GM23248 (cell line): ENCODE measurements around the gene ADAM10. TPM values are rescaled to one million over a fixed set of nuclear protein-coding genes. Genes with fewer than 3 reads are reported as not detected.

Source experiments
- DNase-seq: peaks from one replicate; pipeline ENCODE4 v3.0.0-alpha.2; 2015
- H2AFZ ChIP-seq: fragments of 200-600 bp; sonication (generic); 2 replicates; pipeline ENCODE4 v1.6.1; 2016; ENCODE audit warnings: antibody characterized with exemption
- H3F3A ChIP-seq: fragments of 200-600 bp; sonication (generic); 2 replicates; pipeline ENCODE4 v1.6.1; 2016; ENCODE audit warnings: mild to moderate bottlenecking, antibody characterized with exemption, mixed run types; ENCODE audit not compliant: insufficient read depth
- H3K27ac ChIP-seq: fragments of 200-600 bp; sonication (generic); 2 replicates; pipeline ENCODE4 v1.5.1; 2016; ENCODE audit warnings: mild to moderate bottlenecking
- H3K27me3 ChIP-seq: fragments of 200-600 bp; sonication (generic); replicated peaks from 2 replicates; pipeline ENCODE4 v1.6.1; 2016; ENCODE audit warnings: mild to moderate bottlenecking; ENCODE audit not compliant: insufficient read depth
- H3K36me3 ChIP-seq: fragments of 200-600 bp; sonication (generic); 2 replicates; pipeline ENCODE4 v1.6.1; 2016; ENCODE audit warnings: low read depth, mild to moderate bottlenecking
- H3K4me1 ChIP-seq: fragments of 200-600 bp; sonication (generic); 2 replicates; pipeline ENCODE4 v1.6.1; 2016; ENCODE audit warnings: mild to moderate bottlenecking; ENCODE audit not compliant: insufficient read depth
- H3K4me2 ChIP-seq: fragments of 200-600 bp; sonication (generic); one replicate; pipeline ENCODE4 v1.6.1; 2016; ENCODE audit warnings: mild to moderate bottlenecking; ENCODE audit not compliant: unreplicated experiment
- H3K4me3 ChIP-seq: fragments of 200-600 bp; sonication (generic); 2 replicates; pipeline ENCODE4 v1.5.1; 2016; ENCODE audit warnings: mild to moderate bottlenecking
- H3K79me2 ChIP-seq: fragments of 200-600 bp; sonication (generic); 2 replicates; pipeline ENCODE4 v1.6.1; 2016; ENCODE audit warnings: mild to moderate bottlenecking; ENCODE audit not compliant: insufficient read depth
- H3K9ac ChIP-seq: fragments of 200-600 bp; sonication (generic); 2 replicates; pipeline ENCODE4 v1.6.1; 2016; ENCODE audit warnings: mild to moderate bottlenecking
- H3K9me2 ChIP-seq: fragments of 200-600 bp; sonication (generic); 2 replicates; pipeline ENCODE4 v1.6.1; 2016; ENCODE audit warnings: mixed run types, mild to moderate bottlenecking, moderate library complexity; ENCODE audit not compliant: insufficient read depth
- H3K9me3 ChIP-seq: fragments of 200-600 bp; sonication (generic); one replicate; pipeline ENCODE4 v1.6.1; 2017; ENCODE audit warnings: low read depth
- H4K20me1 ChIP-seq: fragments of 200-600 bp; sonication (generic); 2 replicates; pipeline ENCODE4 v1.6.0; 2016; ENCODE audit not compliant: insufficient read depth
- EZH2 ChIP-seq: fragments of 200-600 bp; sonication (generic); IDR thresholded peaks from 2 replicates; pipeline ENCODE4 v1.6.1; 2018; ENCODE audit warnings: antibody characterized with exemption, mild to moderate bottlenecking; ENCODE audit not compliant: insufficient read depth, poor library complexity, severe bottlenecking
- EZH2phosphoT487 ChIP-seq: fragments of 200-600 bp; sonication (generic); IDR thresholded peaks from 2 replicates; pipeline ENCODE4 v1.6.1; 2018; ENCODE audit warnings: antibody characterized with exemption, moderate library complexity, mild to moderate bottlenecking, low read depth; ENCODE audit not compliant: insufficient read depth
- WGBS, 2 experiments: methylation state at CpG; one replicate each; pipeline ENCODE4 v1.1.6; 2015 to 2017; ENCODE audit warnings: low lambda C conversion rate in 2 of 2, low coverage in 1 of 2; ENCODE audit errors: missing lambda C conversion rate in 2 of 2; 5-methylcytosine and 5-hydroxymethylcytosine counted together
- in situ Hi-C: fragments of 300-500 bp; cut with MboI; formaldehyde crosslinking; loops from 2 replicates; pipeline ENCODE4 v1.15.0; 2020
- polyA plus RNA-seq: library from polyadenylated mRNA; unstranded; fragments of >200 nt; fragmentation: Nextera tagmentation; extraction: Ambion mirVana; gene quantifications from 2 replicates; pipeline ENCODE4 v1.2.1, GENCODE V29; 2016
- total RNA-seq: library from RNA; depleted of rRNA; stranded (reverse); fragments of >200 nt; shearing (Covaris generic); gene quantifications from 2 replicates; pipeline ENCODE4 v1.2.3, GENCODE V29; 2014

The ADAM10 gene
- total and polyA plus RNA-seq, 2 experiments from 2014 or later, result 171 to 190 TPM

DNA sequence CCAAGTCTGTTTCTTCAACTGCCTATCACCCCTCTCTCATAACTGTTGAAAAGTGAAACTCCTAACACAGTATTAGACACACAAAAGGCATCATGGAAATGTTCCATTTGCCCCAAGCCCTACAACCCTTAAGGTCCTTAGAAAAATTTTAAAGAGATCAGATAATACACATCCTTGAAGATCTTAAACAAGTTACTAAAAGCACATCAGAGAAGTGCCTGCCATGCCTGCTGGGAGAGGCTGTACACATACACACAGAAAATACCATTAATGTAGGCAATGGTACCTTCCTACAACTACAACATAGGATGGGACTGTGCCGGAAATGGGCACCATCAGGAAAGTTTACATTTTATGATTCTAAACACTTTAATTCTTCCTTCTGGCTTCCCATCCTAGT is 3.3 kb downstream of the ADAM10 start:
- Histone ChIP-seq H3K9ac (peak overlapping the region; percentile 98; the same call in 1 of the 2 replicates), H3K4me2 (peak overlapping the region; percentile 88), H4K20me1 (no peaks in the 10 kb centered on the region; the same call in 1 of the 2 replicates), H3K27me3 (no peaks in the 10 kb centered on the region), H3K36me3 (no peaks in the 10 kb centered on the region), H3K27ac (peak overlapping the region; percentile 8; the same call in 1 of the 2 replicates), H2AFZ (no peak overlapping the region), H3K4me1 (peaks cover 22% of the 10 kb centered on the region), H3K4me3 (peak overlapping the region; percentile 96), H3K9me2 (no peaks in the 10 kb centered on the region), H3K9me3 (no peaks in the 10 kb centered on the region), H3K79me2 (peaks cover 79% of the 10 kb centered on the region), H3F3A (peaks cover 18% of the 10 kb centered on the region)
- TF ChIP-seq EZH2phosphoT487, result no peak
- 97 to 100% methylated on average over 1 of the region's 1 CpG for whole genome bisulfite sequencing, 2 experiments
- in situ Hi-C loops, result no loop called here
- no peak for DNase-seq

GRCh38 chr15:58742819-58743502 is 6.5 kb downstream of the ADAM10 start:
- no peak for DNase-seq
- in situ Hi-C loops, result no loop called here
- peaks cover 5% of the 10 kb centered on the region for H3F3A ChIP-seq
- no peaks in the 10 kb centered on the region for H3K9me2 ChIP-seq
- H3K27me3 ChIP-seq, result no peaks in the 10 kb centered on the region
- no peak overlapping the region for H3K4me3 ChIP-seq
- H2AFZ ChIP-seq, result no peak overlapping the region
- no peaks in the 10 kb centered on the region for H3K36me3 ChIP-seq
- TF ChIP-seq EZH2, result no peak
- no peak for TF ChIP-seq EZH2phosphoT487
- H3K4me1 ChIP-seq, result peaks cover 32% of the 10 kb centered on the region
- 93 to 97% methylated on average over 5 of the region's 5 CpGs for WGBS, 2 experiments
- no peaks in the 10 kb centered on the region; the same call in 1 of the 2 replicates for H4K20me1 ChIP-seq
- no peak overlapping the region for H3K4me2 ChIP-seq
- no peaks in the 10 kb centered on the region for H3K9me3 ChIP-seq
- H3K79me2 ChIP-seq, result peaks cover 100% of the 10 kb centered on the region
- H3K27ac ChIP-seq, result no peak overlapping the region
- no peak overlapping the region for H3K9ac ChIP-seq

- Histone ChIP-seq H2AFZ (no peak overlapping the region), H3K27ac (no peak overlapping the region), H3K79me2 (peaks cover 100% of the 10 kb centered on the region), H3K9me3 (no peaks in the 10 kb centered on the region), H3K36me3 (no peaks in the 10 kb centered on the region), H3K4me2 (no peak overlapping the region), H4K20me1 (no peaks in the 10 kb centered on the region; the same call in 1 of the 2 replicates), H3K27me3 (no peaks in the 10 kb centered on the region), H3K4me3 (no peak overlapping the region), H3K9me2 (no peaks in the 10 kb centered on the region), H3K4me1 (peaks cover 39% of the 10 kb centered on the region), H3F3A (peaks cover 5% of the 10 kb centered on the region; the same call in 1 of the 2 replicates), H3K9ac (no peak overlapping the region)
- in situ Hi-C loops, result no loop called here
- TF ChIP-seq EZH2phosphoT487, result no peak
- no peak for DNase-seq
- WGBS, 2 experiments, result 88 to 89% methylated on average over 8 of the region's 8 CpGs
Measured at GRCh38 chr15:58742022-58742813, 7.3 kb downstream of the ADAM10 start.

DNA sequence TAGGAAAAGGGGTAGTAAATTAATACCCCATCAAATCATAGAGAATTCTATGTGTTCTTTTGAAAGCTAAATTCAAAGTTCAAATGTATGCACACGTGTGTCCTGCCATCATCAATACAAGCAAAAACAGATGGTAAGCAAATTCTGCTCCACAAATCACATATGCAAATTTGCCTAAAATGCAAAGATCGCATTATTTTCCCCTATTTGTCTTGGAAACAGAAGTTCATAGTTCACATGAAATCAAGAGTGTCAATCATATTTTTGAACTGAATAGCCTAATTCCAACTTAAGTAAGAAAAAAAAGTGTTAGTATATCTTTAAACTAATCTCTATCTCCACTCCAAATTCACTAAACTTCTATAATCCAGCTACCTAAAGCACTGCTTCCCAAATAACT is 8.5 kb downstream of the ADAM10 start:
- peaks cover 28% of the 10 kb centered on the region for H3K4me1 ChIP-seq
- no peaks in the 10 kb centered on the region for H3K27me3 ChIP-seq
- in situ Hi-C loops, result no loop called here
- H3F3A ChIP-seq, result peaks cover 5% of the 10 kb centered on the region; the same call in 1 of the 2 replicates
- H3K9me3 ChIP-seq, result no peaks in the 10 kb centered on the region
- peaks cover 100% of the 10 kb centered on the region for H3K79me2 ChIP-seq
- no peak overlapping the region for H3K27ac ChIP-seq
- H3K4me2 ChIP-seq, result no peak overlapping the region
- H3K36me3 ChIP-seq, result no peaks in the 10 kb centered on the region
- no peak for DNase-seq
- no peak overlapping the region for H3K9ac ChIP-seq
- H3K9me2 ChIP-seq, result no peaks in the 10 kb centered on the region
- 53 to 61% methylated on average over 2 of the region's 2 CpGs for WGBS, 2 experiments
- no peak overlapping the region for H2AFZ ChIP-seq
- TF ChIP-seq EZH2, result no peak
- no peak for TF ChIP-seq EZH2phosphoT487
- no peak overlapping the region for H3K4me3 ChIP-seq
- no peaks in the 10 kb centered on the region; the same call in 1 of the 2 replicates for H4K20me1 ChIP-seq
